C4-2B (cell line): ENCODE data around the gene ADAMTSL1.

ENCODE experiments used
- CTCF ChIP-seq: fragments of 450-650 bp; conservative IDR thresholded peaks from 2 replicates; pipeline ENCODE4 v1.5.1; 2017; ENCODE audit warnings: mild to moderate bottlenecking
- ZFX ChIP-seq: fragments of 450-650 bp; IDR thresholded peaks from 2 replicates; pipeline ENCODE4 v1.6.1; 2017

GRCh38 chr9:18626046-18626698 lies 152.2 kb downstream of the ADAMTSL1 start:
- TF ChIP-seq CTCF (peak; percentile 57), ZFX (no peak)
